ENCODE data around the gene SLC25A11.

The SLC25A11 gene

GRCh38 chr17:4891411-4892410 is 48.1 kb downstream of the SLC25A11 start:
- no peak for TF ChIP-seq CTCF (IDR thresholded peaks at IDR 0.05; ENCODE audit: insufficient read depth, missing control alignments)
- peak; percentile 8 for DNase-seq (ENCODE audit: insufficient read length, low spot score)
- no peak for FAIRE-seq

GRCh38 chr17:4887581-4887980 is 52.3 kb downstream of the SLC25A11 start:
- no peak for FAIRE-seq
- no peak for DNase-seq (ENCODE audit: insufficient read length, low spot score)
- no peak for TF ChIP-seq CTCF (IDR thresholded peaks at IDR 0.05; ENCODE audit: insufficient read depth, missing control alignments)

Measured in D721Med (cell line).